ENCODE data around the gene TLK1. TPM values are rescaled to one million over a fixed set of nuclear protein-coding genes. Genes with fewer than 3 reads are reported as not detected.

The TLK1 gene
- total RNA-seq, 1 donor from 2014 or later, result 50.2 TPM

DNA sequence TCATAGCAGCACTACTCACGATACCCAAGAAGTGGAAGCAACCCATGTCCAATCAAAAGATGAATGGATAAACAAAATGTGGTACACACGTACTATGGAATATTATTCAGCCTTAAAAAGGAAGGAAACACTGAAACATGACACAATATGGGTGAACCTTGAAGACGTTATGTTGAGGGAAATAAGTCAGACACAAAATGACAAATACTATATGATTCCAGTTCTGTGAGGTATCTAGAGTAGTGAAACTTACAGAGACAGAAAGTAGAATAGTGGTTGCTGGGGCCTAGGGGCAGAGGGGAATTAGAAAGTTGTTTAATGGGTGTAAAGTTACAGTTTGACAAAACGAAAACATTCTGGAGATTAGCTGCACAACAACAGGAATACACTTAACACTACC, 24.7 kb downstream of the TLK1 start:
- no peaks in the 10 kb centered on the region for H3K4me1 ChIP-seq (ENCODE audit: insufficient read depth, low read length)
- H3K36me3 ChIP-seq (ENCODE audit: insufficient read depth, low read length), result no peaks in the 10 kb centered on the region
- H3K9me3 Mint-ChIP-seq (ENCODE audit: unreplicated experiment), result no peaks in the 10 kb centered on the region
- H3K27ac ChIP-seq (ENCODE audit: low read depth, low read length), result no peak overlapping the region
- no peaks in the 10 kb centered on the region for H3K27me3 Mint-ChIP-seq (ENCODE audit: low read depth, unreplicated experiment)
- no peak overlapping the region for H3K4me3 ChIP-seq (ENCODE audit: insufficient read depth, low read depth, low read length)
- H3K9me3 ChIP-seq (ENCODE audit: insufficient read depth, low read depth, low read length), result no peaks in the 10 kb centered on the region
- H3K36me3 Mint-ChIP-seq (ENCODE audit: low read depth, unreplicated experiment), result no peaks in the 10 kb centered on the region
- no peak overlapping the region for H3K9ac ChIP-seq (ENCODE audit: low read length)
- H3K27ac Mint-ChIP-seq (ENCODE audit: unreplicated experiment), result peak overlapping the region; percentile 23
- peaks cover 99% of the 10 kb centered on the region for H3K79me2 ChIP-seq (ENCODE audit: insufficient read depth, low read length)
- no peak overlapping the region for H2AFZ ChIP-seq (ENCODE audit: low read depth, low read length)
- no peak for TF ChIP-seq EZH2 (IDR thresholded peaks at IDR 0.05; ENCODE audit: insufficient read depth, low read length)
- TF ChIP-seq, protein P1, sequence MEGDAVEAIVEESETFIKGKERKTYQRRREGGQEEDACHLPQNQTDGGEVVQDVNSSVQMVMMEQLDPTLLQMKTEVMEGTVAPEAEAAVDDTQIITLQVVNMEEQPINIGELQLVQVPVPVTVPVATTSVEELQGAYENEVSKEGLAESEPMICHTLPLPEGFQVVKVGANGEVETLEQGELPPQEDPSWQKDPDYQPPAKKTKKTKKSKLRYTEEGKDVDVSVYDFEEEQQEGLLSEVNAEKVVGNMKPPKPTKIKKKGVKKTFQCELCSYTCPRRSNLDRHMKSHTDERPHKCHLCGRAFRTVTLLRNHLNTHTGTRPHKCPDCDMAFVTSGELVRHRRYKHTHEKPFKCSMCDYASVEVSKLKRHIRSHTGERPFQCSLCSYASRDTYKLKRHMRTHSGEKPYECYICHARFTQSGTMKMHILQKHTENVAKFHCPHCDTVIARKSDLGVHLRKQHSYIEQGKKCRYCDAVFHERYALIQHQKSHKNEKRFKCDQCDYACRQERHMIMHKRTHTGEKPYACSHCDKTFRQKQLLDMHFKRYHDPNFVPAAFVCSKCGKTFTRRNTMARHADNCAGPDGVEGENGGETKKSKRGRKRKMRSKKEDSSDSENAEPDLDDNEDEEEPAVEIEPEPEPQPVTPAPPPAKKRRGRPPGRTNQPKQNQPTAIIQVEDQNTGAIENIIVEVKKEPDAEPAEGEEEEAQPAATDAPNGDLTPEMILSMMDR (IDR thresholded peaks at IDR 0.05; ENCODE audit: insufficient read depth, low read depth, low read length), result no peak
- no peak for FAIRE-seq
- no peak overlapping the region for H3K4me3 Mint-ChIP-seq (ENCODE audit: unreplicated experiment)
- no peak for DNase-seq (ENCODE audit: low read depth)
- peaks cover 38% of the 10 kb centered on the region for H3K4me1 Mint-ChIP-seq (ENCODE audit: low read depth, unreplicated experiment)
- H3K4me2 ChIP-seq (ENCODE audit: low read length), result no peak overlapping the region
- no peaks in the 10 kb centered on the region for H3K27me3 ChIP-seq (ENCODE audit: insufficient read depth, low read length)
- peaks cover 77% of the 10 kb centered on the region for H4K20me1 ChIP-seq (ENCODE audit: insufficient read depth, low read length)

DNA sequence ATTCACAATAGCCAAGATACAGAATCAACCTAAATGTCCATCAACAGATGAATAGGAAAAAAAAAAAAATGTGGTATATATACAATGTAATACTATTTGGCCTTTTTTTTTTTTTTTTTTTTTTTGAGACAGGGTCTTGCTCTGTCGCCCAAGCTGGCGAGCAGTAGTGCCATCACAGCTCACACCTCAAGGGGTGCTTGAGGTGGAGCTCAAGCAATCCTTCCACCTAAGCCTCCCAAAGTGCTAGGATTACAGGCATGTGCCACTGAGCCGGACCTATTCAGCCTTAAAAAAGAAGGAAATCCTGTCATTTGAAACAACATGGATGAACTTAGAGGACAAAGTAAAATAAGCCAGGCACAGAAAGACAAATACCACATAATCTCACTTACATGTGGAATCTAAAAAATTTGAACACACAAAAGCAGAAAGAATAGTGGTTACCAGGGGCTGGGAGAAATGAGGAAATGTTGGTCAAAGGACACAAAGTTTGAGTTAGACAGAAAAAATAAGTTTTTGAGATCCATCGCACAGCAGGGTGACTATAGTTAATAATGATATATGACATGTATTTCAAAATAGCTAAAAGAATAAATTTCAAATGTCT, 26.0 kb downstream of the TLK1 start:
- H3K36me3 ChIP-seq (ENCODE audit: insufficient read depth, low read length), result no peaks in the 10 kb centered on the region
- Mint-ChIP-seq H3K27ac (ENCODE audit: unreplicated experiment) (no peak overlapping the region), H3K27me3 (ENCODE audit: low read depth, unreplicated experiment) (no peaks in the 10 kb centered on the region), H3K36me3 (ENCODE audit: low read depth, unreplicated experiment) (no peaks in the 10 kb centered on the region), H3K4me3 (ENCODE audit: unreplicated experiment) (no peak overlapping the region), H3K9me3 (ENCODE audit: unreplicated experiment) (no peaks in the 10 kb centered on the region), H3K4me1 (ENCODE audit: low read depth, unreplicated experiment) (peaks cover 26% of the 10 kb centered on the region)
- H3K4me3 ChIP-seq (ENCODE audit: insufficient read depth, low read depth, low read length), result no peak overlapping the region
- H3K9ac ChIP-seq (ENCODE audit: low read length), result no peak overlapping the region
- DNase-seq (ENCODE audit: low read depth) (no peak), FAIRE-seq (no peak)
- H3K27me3 ChIP-seq (ENCODE audit: insufficient read depth, low read length), result no peaks in the 10 kb centered on the region
- H4K20me1 ChIP-seq (ENCODE audit: insufficient read depth, low read length), result peaks cover 74% of the 10 kb centered on the region
- no peak overlapping the region for H3K4me2 ChIP-seq (ENCODE audit: low read length)
- H2AFZ ChIP-seq (ENCODE audit: low read depth, low read length), result no peak overlapping the region
- H3K4me1 ChIP-seq (ENCODE audit: insufficient read depth, low read length), result no peaks in the 10 kb centered on the region
- H3K27ac ChIP-seq (ENCODE audit: low read depth, low read length), result no peak overlapping the region
- no peak for TF ChIP-seq EZH2 (IDR thresholded peaks at IDR 0.05; ENCODE audit: insufficient read depth, low read length)
- TF ChIP-seq, protein P1 (IDR thresholded peaks at IDR 0.05; ENCODE audit: insufficient read depth, low read depth, low read length), result no peak
- peaks cover 98% of the 10 kb centered on the region for H3K79me2 ChIP-seq (ENCODE audit: insufficient read depth, low read length)
- no peaks in the 10 kb centered on the region for H3K9me3 ChIP-seq (ENCODE audit: insufficient read depth, low read depth, low read length)

DNA sequence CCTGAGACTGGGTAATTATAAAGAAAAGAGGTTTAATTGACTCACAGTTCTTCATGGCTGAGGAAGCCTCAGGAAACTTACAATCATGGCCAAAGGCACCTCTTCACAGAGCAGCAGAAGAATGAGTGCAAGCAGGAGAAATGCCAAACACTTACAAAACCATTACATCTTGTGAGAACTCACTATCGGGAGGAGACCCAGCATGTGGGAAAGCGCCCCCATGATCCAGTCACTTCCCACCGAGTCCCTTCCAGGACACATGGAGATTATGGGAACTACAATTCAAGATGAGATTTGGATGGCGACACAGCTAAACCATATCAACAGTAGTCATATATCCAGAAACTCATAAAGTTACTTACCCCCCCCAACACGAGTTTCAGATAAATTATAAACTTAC, 28.6 kb downstream of the TLK1 start:
- Mint-ChIP-seq H3K9me3 (ENCODE audit: unreplicated experiment) (no peaks in the 10 kb centered on the region), H3K27me3 (ENCODE audit: low read depth, unreplicated experiment) (no peaks in the 10 kb centered on the region), H3K36me3 (ENCODE audit: low read depth, unreplicated experiment) (no peaks in the 10 kb centered on the region), H3K4me1 (ENCODE audit: low read depth, unreplicated experiment) (peaks cover 24% of the 10 kb centered on the region), H3K4me3 (ENCODE audit: unreplicated experiment) (no peak overlapping the region), H3K27ac (ENCODE audit: unreplicated experiment) (no peak overlapping the region)
- peaks cover 76% of the 10 kb centered on the region for H4K20me1 ChIP-seq (ENCODE audit: insufficient read depth, low read length)
- H2AFZ ChIP-seq (ENCODE audit: low read depth, low read length), result no peak overlapping the region
- TF ChIP-seq EZH2 (IDR thresholded peaks at IDR 0.05; ENCODE audit: insufficient read depth, low read length), result no peak
- TF ChIP-seq, protein P1 (IDR thresholded peaks at IDR 0.05; ENCODE audit: insufficient read depth, low read depth, low read length), result no peak
- no peaks in the 10 kb centered on the region for H3K9me3 ChIP-seq (ENCODE audit: insufficient read depth, low read depth, low read length)
- peaks cover 99% of the 10 kb centered on the region for H3K79me2 ChIP-seq (ENCODE audit: insufficient read depth, low read length)
- no peaks in the 10 kb centered on the region for H3K36me3 ChIP-seq (ENCODE audit: insufficient read depth, low read length)
- H3K27ac ChIP-seq (ENCODE audit: low read depth, low read length), result no peak overlapping the region
- DNase-seq (ENCODE audit: low read depth) (no peak), FAIRE-seq (no peak)
- H3K4me3 ChIP-seq (ENCODE audit: insufficient read depth, low read depth, low read length), result no peak overlapping the region
- no peaks in the 10 kb centered on the region for H3K4me1 ChIP-seq (ENCODE audit: insufficient read depth, low read length)
- H3K27me3 ChIP-seq (ENCODE audit: insufficient read depth, low read length), result no peaks in the 10 kb centered on the region
- no peak overlapping the region for H3K9ac ChIP-seq (ENCODE audit: low read length)
- no peak overlapping the region for H3K4me2 ChIP-seq (ENCODE audit: low read length)

All from astrocyte (in vitro differentiated cells and primary cell).